B cell (primary cell): ENCODE results near the gene RPL37. TPM values are rescaled to one million over a fixed set of nuclear protein-coding genes. Genes with fewer than 3 reads are reported as not detected.

ENCODE experiments used
- ATAC-seq: fragments of 200-7000 bp; cut with Tn5 transposase; one replicate; pipeline ENCODE4 v1.10.0; 2021; ENCODE audit warnings: low read depth, mild to moderate bottlenecking, moderate number of reproducible peaks, moderate library complexity
- CTCF ChIA-PET: fragments of 350-600 bp; sonication (Branson Sonifier 250); formaldehyde crosslinking; loops from one replicate; lab custom pipeline; 2021; ENCODE audit warnings: antibody characterized with exemption, inconsistent platforms; lab: Charles Lee
- POLR2A ChIA-PET: fragments of 350-600 bp; sonication (Branson Sonifier 250); formaldehyde crosslinking; loops from one replicate; lab custom pipeline; 2021; ENCODE audit warnings: antibody characterized with exemption; lab: Charles Lee
- DNase-seq: peaks from one replicate; pipeline ENCODE4 v3.0.0; 2013
- H2AFZ ChIP-seq: 2 replicates; pipeline ENCODE4 v1.6.1; 2012; ENCODE audit warnings: mild to moderate bottlenecking, low read depth, low read length; ENCODE audit not compliant: insufficient read depth, poor library complexity, severe bottlenecking
- H3K27ac ChIP-seq, 2 donors: 1 replicate in 1 of 2; 2 replicates in 1 of 2; pipeline ENCODE4 v1.5.1; 2012 to 2013; ENCODE audit warnings: low read length in 2 of 2, mild to moderate bottlenecking in 2 of 2, moderate library complexity in 1 of 2
- H3K27me3 ChIP-seq, 4 experiments: fragments of 200-600 bp in 1 of 4; sonication (generic) in 1 of 4; replicated peaks in 1 of 4; 1 replicate in 2 of 4; 2 replicates in 2 of 4; pipeline versions ENCODE4 v1.6.1 to v1.7.0; 2013 to 2016; ENCODE audit warnings: low read length in 3 of 4, mild to moderate bottlenecking in 2 of 4, mixed read lengths in 1 of 4, moderate library complexity in 1 of 4; ENCODE audit not compliant: insufficient read depth in 4 of 4, control insufficient read depth in 3 of 4; ENCODE audit errors: control extremely low read depth in 1 of 4
- H3K36me3 ChIP-seq, 2 experiments: replicated peaks in 1 of 2; 1 replicate in 1 of 2; 2 replicates in 1 of 2; pipeline versions ENCODE4 v1.6.1 to v1.7.1; 2013; ENCODE audit warnings: low read length in 1 of 2; ENCODE audit not compliant: insufficient read depth in 2 of 2, control insufficient read depth in 1 of 2; ENCODE audit errors: control extremely low read depth in 1 of 2, extremely low read depth in 1 of 2
- H3K4me1 ChIP-seq, 2 donors: fragments of 200-600 bp in 1 of 2; sonication (generic) in 1 of 2; 1 replicate in 1 of 2; 2 replicates in 1 of 2; pipeline versions ENCODE4 v1.5.1 to v1.6.1; 2013 to 2017; ENCODE audit warnings: low read length in 2 of 2; ENCODE audit not compliant: control insufficient read depth in 2 of 2, insufficient read depth in 2 of 2
- H3K4me2 ChIP-seq: replicated peaks from 2 replicates; pipeline ENCODE3; 2012; ENCODE audit warnings: mild to moderate bottlenecking, low read depth, low read length; ENCODE audit not compliant: poor library complexity, severe bottlenecking
- H3K4me3 ChIP-seq, 5 experiments: fragments of 200-600 bp in 1 of 5; sonication (generic) in 1 of 5; 1 replicate in 3 of 5; 2 replicates in 2 of 5; pipeline versions ENCODE4 v1.5.1 to v1.7.0; 2011 to 2016; ENCODE audit warnings: low read length in 4 of 5, mild to moderate bottlenecking in 4 of 5, low read depth in 2 of 5, control low read depth in 1 of 5, moderate library complexity in 1 of 5; ENCODE audit not compliant: insufficient read depth in 1 of 5; ENCODE audit errors: control extremely low read depth in 1 of 5, extremely low read depth in 1 of 5
- H3K79me2 ChIP-seq: fragments of 200-600 bp; sonication (generic); one replicate; pipeline ENCODE4 v1.6.0; 2016; ENCODE audit warnings: low read length; ENCODE audit not compliant: control insufficient read depth, insufficient read depth
- H3K9ac ChIP-seq: fragments of 200-600 bp; sonication (generic); 2 replicates; pipeline ENCODE4 v1.6.1; 2017; ENCODE audit warnings: mild to moderate bottlenecking, low read length, moderate library complexity
- H3K9me3 ChIP-seq, 3 donors: one replicate each; pipeline versions ENCODE4 v1.6.1 to v1.7.1; 2013; ENCODE audit warnings: low read length in 2 of 3; ENCODE audit not compliant: control insufficient read depth in 2 of 3, insufficient read depth in 1 of 3; ENCODE audit errors: control extremely low read depth in 1 of 3
- H4K20me1 ChIP-seq: 2 replicates; pipeline ENCODE4 v1.6.0; 2012; ENCODE audit warnings: mild to moderate bottlenecking, low read length; ENCODE audit not compliant: insufficient read depth, control insufficient read depth, poor library complexity, severe bottlenecking
- H3K27ac Mint-ChIP-seq: one replicate; pipeline ENCODE4 v1.8.0; 2021; ENCODE audit warnings: mixed read lengths
- H3K27me3 Mint-ChIP-seq: one replicate; pipeline ENCODE4 v1.8.0; 2021; ENCODE audit warnings: mixed read lengths
- H3K4me1 Mint-ChIP-seq: one replicate; pipeline ENCODE4 v1.8.0; 2021; ENCODE audit warnings: mixed read lengths
- H3K4me3 Mint-ChIP-seq: one replicate; pipeline ENCODE4 v1.8.0; 2021; ENCODE audit warnings: mixed read lengths
- H3K9me3 Mint-ChIP-seq: one replicate; pipeline ENCODE4 v1.8.0; 2022; ENCODE audit warnings: mixed read lengths; ENCODE audit not compliant: insufficient read depth
- CTCF ChIP-seq: fragments of 200-600 bp; IDR thresholded peaks from one replicate; pipeline ENCODE4 v1.8.0; 2022; ENCODE audit warnings: antibody characterized with exemption, mild to moderate bottlenecking
- EZH2 ChIP-seq: IDR thresholded peaks from 2 replicates; pipeline ENCODE4 v1.6.1; 2012; ENCODE audit warnings: borderline replicate concordance, low read depth, mild to moderate bottlenecking, moderate library complexity, low read length; ENCODE audit not compliant: insufficient read depth, poor library complexity, severe bottlenecking
- WGBS: methylation state at CpG from one replicate; pipeline ENCODE4 v1.1.5; 2013; ENCODE audit warnings: missing lambda C conversion rate; ENCODE audit not compliant: insufficient coverage; 5-methylcytosine and 5-hydroxymethylcytosine counted together
- intact Hi-C: fragments of 100-400 bp; cut with micrococcal nuclease; formaldehyde crosslinking; loops from one replicate; pipeline ENCODE4 v1.10.0; 2022
- polyA plus RNA-seq: library from polyadenylated mRNA; depleted of rRNA; stranded (reverse); fragments of >200 nt; gene quantifications from 2 replicates; pipeline ENCODE4 v1.2.3, GENCODE V29; 2012
- total RNA-seq, 2 donors: library from RNA; stranded (reverse); fragments of 120-200 nt in 1 of 2; gene quantifications; 1 replicate in 1 of 2; 2 replicates in 1 of 2; pipeline versions ENCODE4 v1.2.3 to v1.2.4, GENCODE V29; 2013 to 2022

RPL37 gene
- total and polyA plus RNA-seq, 2 donors (not counting 1 experiment from before 2014, with no cell fraction given) = 173 to 2,240 TPM

GRCh38 chr5:40798012-40798800 lies 36.8 kb downstream of the RPL37 start, which contains the start of gene PRKAA1:
TSS of gene PRKAA1 (minus strand) at chr5:40798374. CDS start at chr5:40798189, 185 bp downstream.
- peaks cover 40% of the 10 kb centered on the region for H3K4me1 Mint-ChIP-seq
- H3K27me3 Mint-ChIP-seq = no peaks in the 10 kb centered on the region
- H3K4me2 ChIP-seq = peak within 1 kb of the TSS; percentile 96
- H3K9me3 Mint-ChIP-seq = no peaks in the 10 kb centered on the region
- peak within 1 kb of the TSS; percentile 94 for H3K27ac Mint-ChIP-seq
- H3K4me3 Mint-ChIP-seq = peak within 1 kb of the TSS; percentile 82
- H3K9ac ChIP-seq = peak within 1 kb of the TSS; percentile 91
- DNase-seq = peak; percentile 93
- H3K4me1 ChIP-seq = peaks cover 15 to 23% of the 10 kb centered on the region in 2 donors
- under 1% methylated on average over 52 of the region's 70 CpGs for WGBS
- peaks cover 48% of the 10 kb centered on the region for H3K79me2 ChIP-seq
- TF ChIP-seq EZH2 (no peak), CTCF (peak; percentile 81)
- H3K27me3 ChIP-seq = no peaks in the 10 kb centered on the region
- POLR2A ChIA-PET = interaction anchor here (0.6 to 1.5 kb wide), 6 partner anchors 33 to 60 kb away, joined by 3 to 5 read pairs (median 4); partner anchors contain the start of gene RPL37
- intact Hi-C loops = loop anchor here (1.0 kb wide), 4 partner anchors 37 to 1724 kb away; partner anchors contain the start of genes FBXO4, RICTOR, RPL37 and TTC33
- peak within 1 kb of the TSS; percentile 68 to 98 (median 82) for H3K4me3 ChIP-seq
- ATAC-seq = peak; percentile 95
- H2AFZ ChIP-seq = peak within 1 kb of the TSS; percentile 95
- no peaks in the 10 kb centered on the region for H3K9me3 ChIP-seq
- H4K20me1 ChIP-seq = peaks cover 22% of the 10 kb centered on the region
- CTCF ChIA-PET = interaction anchor here (1.0 to 1.1 kb wide), 3 partner anchors 35 to 1219 kb away, joined by 3 to 6 read pairs (median 4); partner anchors contain the start of gene RPL37
- peaks cover 1 to 3% of the 10 kb centered on the region in 2 experiments for H3K36me3 ChIP-seq
- peak within 1 kb of the TSS; percentile 87 to 94 for H3K27ac ChIP-seq
